HG03521 (cell line): ENCODE data around the gene DYRK3.
A peak's percentile ranks its signal among the peaks of the same experiment; 100 is the strongest.
"Not testable (repeated sequence)": the region's sequence is repeated elsewhere in the genome, so short reads cannot be mapped to it uniquely, and the experiment has no call there.

Experiments used
- ATAC-seq: cut with Tn5 transposase; IDR thresholded peaks from one replicate; pipeline ENCODE4 v1.9.1; 2021; ENCODE audit warnings: mild to moderate bottlenecking, moderate library complexity; ENCODE audit not compliant: unreplicated experiment

DYRK3 gene

DNA sequence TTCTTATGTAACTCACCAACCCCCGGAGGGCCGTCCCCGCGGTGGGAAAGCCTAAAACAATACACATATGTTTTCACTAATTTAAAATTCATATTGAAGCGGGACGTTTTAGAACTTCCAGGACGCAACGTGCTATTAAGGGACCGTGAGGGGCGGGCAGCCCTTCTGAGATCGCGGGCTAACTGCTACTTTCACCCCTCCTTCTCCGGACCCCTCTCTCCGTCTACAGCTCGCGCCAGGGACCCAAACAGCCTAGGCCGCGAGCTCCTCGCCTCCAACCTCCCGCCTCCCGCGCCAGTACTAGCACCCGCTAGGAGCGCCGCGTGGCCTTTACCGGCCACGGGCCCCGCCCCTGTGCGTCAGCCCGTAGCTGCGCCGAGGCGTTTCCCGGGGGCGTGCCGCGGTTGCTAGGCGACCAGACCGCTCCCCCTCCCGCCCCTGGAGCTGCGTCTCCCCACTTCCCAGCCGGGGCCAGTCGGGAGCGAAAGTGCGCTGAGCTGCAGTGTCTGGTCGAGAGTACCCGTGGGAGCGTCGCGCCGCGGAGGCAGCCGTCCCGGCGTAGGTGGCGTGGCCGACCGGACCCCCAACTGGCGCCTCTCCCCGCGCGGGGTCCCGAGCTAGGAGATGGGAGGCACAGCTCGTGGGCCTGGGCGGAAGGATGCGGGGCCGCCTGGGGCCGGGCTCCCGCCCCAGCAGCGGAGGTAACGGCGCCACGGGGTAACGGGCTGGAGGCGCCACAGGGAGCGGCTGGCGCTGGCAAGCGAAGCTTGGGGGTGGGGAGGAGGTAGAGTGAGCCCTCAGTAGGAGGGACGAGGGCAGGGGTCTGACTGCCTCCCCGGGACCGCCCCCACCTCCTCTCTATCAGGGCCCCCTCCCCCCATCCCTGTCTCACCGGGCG lies at the start of gene DYRK3:
Gene DYRK3, plus strand, starts transcription at position 457 of the 898 bp plus-strand sequence. Its CDS starts 168 bp downstream, at position 625.
- ATAC-seq, result peak; percentile 92

DNA sequence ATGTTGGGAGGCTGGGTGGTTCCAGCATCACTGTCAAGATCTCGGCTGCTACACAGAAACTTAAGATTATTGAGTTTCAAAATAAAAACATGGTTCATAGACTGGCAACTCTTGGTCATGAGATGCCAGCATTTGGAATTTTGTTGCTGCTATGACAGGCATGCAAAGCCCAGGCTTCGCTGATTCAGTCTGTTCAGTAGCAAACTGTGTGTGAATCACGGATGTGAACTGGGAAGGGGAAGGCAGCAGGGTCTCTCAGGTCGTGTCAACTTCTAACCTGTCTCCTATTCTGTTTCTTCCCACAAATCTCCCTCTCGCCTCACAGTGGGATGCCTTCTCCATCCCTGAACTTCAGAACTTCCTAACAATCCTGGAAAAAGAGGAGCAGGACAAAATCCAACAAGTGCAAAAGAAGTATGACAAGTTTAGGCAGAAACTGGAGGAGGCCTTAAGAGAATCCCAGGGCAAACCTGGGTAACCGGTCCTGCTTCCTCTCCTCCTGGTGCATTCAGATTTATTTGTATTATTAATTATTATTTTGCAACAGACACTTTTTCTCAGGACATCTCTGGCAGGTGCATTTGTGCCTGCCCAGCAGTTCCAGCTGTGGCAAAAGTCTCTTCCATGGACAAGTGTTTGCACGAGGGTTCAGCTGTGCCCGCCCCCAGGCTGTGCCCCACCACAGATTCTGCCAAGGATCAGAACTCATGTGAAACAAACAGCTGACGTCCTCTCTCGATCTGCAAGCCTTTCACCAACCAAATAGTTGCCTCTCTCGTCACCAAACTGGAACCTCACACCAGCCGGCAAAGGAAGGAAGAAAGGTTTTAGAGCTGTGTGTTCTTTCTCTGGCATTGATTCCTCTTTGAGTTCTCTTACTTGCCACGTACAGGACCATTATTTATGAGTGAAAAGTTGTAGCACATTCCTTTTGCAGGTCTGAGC lies 48.6 kb upstream of the DYRK3 start:
- no peak for ATAC-seq

DNA sequence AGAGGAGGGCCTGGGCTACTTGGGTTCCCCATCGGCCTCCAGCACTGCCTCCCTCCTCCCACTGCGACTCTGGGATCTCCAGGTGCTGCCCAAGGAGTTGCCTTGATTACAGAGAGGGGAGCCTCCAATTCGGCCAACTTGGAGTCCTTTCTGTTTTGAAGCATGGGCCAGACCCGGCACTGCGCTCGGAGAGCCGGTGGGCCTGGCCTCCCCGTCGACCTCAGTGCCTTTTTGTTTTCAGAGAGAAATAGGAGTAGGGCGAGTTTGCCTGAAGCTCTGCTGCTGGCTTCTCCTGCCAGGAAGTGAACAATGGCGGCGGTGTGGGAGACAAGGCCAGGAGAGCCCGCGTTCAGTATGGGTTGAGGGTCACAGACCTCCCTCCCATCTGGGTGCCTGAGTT lies 47.4 kb upstream of the DYRK3 start:
- no peak for ATAC-seq

DNA sequence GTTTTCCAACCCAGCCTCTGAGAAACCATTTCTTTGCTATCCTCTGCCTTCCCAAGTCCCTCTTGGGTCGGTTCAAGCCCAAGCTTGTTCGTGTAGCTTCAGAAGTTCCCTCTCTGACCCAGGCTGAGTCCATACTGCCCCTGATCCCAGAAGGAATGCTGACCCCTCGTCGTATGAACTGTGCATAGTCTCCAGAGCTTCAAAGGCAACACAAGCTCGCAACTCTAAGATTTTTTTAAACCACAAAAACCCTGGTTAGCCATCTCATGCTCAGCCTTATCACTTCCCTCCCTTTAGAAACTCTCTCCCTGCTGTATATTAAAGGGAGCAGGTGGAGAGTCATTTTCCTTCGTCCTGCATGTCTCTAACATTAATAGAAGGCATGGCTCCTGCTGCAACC lies 46.8 kb upstream of the DYRK3 start:
- ATAC-seq, result no peak

DNA sequence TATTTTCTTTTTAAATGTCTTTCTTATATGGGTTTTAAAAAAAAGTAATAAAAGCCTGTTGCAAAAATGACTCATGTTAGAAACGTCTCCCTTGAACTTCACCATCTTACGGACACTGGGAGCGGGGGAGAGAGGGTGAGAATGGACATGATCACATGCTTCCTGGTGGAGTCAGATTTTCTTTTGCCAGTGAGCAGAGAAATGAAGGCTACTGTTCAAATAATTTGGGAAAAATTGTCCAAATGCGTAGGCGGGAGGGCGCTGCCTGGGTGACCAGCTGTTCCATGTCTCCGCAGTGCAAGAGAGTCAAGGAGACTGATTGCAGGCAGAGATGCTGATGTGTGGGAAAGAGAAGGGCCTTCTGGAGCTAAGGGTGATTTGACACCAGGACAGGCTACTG lies 46.1 kb upstream of the DYRK3 start:
- ATAC-seq, result no peak

DNA sequence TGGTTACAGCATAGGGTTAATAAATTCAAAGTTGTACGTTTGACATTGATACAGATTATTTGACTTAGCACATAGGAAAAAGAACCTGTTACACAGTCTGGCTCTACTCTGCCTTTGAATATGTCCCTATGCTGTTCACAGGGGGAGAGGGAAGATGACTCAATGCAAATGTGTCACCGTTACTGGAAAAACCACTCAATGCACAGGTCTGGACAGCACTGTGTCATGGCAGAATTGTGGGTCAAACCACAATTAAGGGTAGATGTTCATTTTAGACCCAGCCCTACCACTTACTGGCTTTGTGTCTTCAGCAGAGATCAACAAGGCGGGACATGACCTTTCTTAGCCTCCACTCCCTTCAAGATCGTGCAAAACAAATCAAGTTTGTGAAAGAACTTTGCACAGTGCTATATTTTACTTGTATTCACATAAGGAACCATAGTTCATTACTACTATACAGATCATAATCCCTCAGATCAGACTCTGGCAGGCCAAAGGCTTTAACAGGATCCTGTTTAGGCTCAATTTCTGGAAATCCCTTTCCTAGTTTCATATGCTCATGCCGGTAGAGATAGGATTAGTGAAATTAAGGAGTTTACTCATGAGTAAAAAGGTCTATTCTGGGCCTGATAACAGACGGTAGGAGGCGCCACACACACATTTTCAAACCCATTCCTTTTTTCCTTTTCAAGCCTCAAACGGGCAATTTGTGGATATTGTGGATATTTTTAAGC lies 45.1 kb upstream of the DYRK3 start:
- no peak for ATAC-seq

DNA sequence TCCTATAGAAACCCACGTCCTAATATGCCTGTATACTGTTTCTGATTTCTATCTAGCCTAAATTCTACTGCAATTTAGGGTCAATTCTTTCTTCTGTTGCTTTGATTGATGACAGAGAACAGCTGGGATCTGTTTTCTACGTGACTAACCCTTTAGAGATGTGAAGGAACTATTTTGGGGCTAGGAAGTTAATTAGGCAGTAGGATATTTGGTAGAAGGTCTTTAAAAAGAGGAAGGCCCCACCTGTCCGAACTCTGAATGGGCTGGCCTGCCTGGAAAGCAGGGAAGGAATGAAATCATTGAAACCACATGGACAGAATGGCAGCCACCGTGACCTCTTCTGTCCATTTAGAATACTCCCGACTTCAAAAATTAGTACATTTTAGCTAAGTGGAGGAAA lies 44.1 kb upstream of the DYRK3 start:
- no peak for ATAC-seq

DNA sequence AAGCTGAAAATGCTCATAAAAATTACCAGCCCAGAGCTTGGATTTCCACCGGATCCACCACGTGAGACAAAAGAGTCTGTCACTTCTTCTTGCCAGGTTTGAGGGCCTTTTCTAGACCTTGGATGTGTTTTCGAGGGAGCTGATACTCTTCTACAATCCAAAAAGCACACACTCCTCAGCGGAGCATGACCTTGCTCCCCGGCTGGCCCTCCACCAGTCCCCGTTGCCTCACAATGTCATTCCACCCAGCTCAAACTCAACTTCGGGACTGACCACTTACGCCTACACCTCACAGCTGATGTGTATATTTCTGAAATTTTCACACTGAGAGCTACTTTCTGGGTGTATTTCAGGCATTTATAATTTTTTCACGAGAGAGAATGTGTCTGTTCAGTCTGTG lies 43.6 kb upstream of the DYRK3 start:
- no peak for ATAC-seq

DNA sequence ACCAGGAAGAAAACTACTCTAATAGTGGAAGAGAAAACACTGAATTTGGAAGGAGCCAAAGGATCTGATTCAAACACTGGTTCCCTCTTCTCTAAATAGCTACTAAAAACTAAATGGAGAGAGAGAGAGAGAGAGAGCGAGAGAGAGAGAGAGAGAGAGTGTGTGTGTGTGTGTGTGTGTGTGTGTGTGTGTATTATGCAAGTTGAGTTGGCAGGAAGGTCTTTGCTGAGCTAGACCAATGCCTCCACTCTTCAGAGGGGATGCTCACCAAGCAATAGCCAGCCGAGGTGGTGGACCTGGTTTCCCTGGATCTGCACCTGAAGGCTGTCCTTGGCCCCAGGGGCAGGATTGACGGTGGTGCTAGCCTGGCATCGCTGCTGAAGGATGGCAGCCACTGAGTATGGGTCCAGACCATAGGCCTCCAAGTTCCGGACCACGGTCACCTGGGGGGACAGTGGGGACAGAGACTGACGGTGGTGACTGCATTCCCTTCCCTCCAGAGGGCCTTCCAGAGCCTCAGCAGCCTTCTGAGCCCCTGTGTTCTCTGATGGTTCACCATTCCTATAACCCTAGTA lies 41.9 kb upstream of the DYRK3 start:
- no peak for ATAC-seq

DNA sequence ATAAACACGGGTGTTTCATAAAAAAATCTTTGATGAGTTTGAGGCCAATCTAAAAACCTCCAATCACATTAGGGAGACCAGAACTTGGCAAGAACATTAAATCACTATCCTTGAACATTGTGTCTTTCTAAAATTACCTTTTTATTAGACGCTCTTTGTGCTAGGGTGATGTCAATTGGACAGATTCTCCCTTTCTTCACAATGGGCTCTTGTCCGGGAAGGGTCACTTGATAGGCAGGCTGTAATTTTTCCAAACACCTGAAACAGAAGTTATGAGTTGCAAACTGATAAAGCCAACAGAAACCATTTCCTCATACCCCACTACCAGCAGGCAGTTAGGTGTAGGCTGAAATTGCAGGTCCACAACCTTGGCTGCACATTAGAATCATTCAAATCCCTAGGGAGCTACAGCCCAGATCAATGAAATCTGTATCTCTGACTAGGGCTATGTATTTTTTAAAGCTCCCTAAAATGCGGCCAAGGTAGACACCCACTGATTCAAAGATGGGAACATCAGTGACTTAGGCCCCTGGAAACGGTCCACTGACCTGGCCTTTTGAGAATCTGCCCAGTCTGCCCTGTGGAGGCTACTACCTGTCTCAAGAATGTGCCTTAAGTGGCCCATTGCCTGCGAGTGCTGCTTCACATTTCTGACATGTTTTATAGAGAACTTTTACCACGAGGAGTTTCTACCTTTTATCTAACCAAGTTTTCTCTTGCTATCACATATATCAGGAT lies 39.6 kb upstream of the DYRK3 start:
- ATAC-seq, result no peak

DNA sequence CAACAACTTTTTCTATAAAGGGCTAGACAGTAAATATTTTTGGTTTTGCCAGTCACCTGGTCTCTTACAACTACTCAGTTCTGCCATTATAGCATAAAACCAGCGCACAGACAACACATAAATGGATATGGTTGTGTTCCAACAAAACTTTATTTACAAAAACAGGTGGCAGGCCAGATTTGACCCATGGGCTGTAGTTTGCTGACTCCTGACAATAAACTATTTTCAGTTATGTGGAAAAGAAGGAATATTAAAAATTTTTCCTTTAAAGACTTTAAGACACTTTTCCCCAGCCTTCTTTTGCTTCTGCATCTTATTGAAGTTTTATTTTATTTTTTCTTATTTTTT lies 39.0 kb upstream of the DYRK3 start:
- ATAC-seq, result no peak

DNA sequence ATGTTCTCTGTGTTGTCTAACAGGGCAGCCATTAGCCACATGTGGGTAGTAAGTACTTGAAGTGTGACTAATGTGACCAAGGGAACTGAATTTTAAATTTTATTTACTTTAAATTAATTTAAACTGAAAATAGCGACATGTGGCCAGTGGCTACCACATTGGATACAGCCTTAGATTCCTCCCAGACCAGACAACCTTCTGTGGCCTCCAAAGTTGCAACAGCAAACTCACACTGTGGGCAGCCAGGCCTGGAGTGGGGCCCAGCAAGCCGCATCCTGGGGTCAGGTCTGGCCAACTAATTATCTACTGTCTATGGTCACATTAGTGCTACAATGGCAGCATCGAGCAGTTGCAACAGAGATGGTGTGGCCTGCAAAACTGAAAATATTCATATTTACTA lies 34.8 kb upstream of the DYRK3 start:
- no peak for ATAC-seq

DNA sequence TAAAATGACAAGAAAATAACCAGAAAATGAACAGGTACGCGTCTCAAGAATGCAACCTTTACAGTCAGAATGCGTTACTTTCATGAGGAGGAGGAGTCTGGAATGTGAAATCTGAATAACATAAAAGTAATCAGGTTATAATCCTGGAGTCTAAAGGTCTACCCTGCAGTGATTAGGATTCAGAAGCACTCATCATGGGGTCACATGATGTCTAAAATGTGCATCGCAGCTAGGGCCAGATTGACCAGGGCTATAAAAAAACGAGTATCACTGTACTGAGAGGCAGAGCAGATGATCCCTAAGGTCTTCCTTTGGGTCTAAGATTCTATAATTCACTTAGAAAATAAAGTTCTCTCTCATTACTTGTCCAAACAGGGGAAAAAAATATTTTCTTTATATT lies 30.5 kb upstream of the DYRK3 start:
- ATAC-seq, result no peak

DNA sequence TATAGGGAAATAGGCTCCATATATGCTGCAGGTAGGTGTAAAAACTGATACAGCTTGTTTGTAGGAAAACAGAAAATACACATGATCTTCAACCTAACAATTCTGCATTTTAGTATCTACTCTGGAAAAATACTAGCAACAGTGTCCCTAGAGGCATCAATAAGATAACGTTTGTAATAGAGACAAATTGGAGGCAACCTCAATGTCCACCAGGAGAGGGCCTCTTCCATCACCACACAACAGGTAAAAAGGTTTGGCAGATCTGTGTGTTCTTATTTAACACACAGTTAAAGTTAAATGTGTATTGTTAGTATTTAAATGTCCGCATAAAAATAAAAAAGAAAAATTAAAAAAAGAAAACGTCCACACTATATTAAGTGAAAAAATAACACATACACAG lies 28.5 kb upstream of the DYRK3 start:
- no peak for ATAC-seq

DNA sequence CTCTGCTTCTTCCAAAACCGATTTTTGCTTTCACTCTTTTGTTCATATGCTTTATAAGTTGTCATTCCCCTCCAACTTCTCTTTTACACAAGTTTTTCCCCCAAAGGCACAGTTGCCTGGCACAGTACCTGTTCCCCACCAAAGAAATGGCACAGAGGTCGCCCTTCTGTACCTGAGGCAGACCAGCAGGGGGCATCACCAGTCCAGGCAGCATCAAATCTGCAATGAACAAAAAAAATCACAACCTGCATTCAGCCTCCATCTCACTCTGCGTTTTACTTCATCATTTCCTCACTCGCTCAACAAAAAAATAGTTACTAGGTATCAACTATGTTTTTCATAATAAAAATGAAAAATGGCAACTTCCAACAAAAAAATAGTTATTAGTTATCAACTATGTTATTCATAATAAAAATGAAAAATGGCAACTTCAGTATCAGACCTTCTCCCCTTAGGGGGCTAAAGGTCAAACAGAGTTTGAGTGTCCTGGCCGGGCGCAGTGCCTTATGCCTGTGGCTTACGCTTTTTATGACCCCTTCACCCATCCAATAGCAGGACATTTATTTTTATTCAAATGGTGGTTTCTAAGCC lies 27.1 kb upstream of the DYRK3 start:
- ATAC-seq, result no peak

DNA sequence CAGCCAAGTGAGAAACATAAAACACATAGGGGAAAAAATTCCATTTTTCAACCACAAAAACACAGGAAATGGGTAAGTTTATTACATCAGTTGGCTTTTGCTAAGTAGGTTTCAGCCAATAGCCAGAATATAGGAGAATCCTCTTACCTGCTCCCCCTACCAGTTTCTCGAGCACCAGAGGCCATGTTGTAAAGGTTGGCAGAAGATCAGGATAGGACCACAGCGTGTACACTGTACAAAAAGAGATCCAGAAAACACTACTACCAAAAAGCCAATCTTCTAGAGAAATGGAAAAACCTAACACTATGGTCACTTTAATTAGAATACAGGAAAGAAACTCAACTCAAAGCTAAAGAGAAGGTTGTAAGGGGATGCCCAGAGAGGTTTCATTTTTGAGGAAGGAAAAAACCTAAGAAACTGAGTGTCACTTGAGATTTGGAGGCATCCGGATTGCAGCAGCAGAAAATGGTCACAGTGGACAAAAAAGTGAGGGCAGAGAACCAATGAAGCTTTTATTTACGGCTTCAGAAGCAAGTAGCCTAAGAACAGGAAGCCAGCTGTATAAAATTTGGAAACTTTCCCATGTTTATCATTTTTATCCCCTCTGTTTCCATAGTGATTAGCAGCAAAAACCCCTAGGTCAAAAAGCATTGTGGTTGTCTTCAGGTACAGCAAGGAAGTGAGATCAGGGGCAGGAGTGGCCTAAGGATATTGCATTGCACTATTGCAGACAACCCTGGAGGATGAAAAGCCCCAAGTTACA lies 25.9 kb upstream of the DYRK3 start:
- ATAC-seq, result no peak

DNA sequence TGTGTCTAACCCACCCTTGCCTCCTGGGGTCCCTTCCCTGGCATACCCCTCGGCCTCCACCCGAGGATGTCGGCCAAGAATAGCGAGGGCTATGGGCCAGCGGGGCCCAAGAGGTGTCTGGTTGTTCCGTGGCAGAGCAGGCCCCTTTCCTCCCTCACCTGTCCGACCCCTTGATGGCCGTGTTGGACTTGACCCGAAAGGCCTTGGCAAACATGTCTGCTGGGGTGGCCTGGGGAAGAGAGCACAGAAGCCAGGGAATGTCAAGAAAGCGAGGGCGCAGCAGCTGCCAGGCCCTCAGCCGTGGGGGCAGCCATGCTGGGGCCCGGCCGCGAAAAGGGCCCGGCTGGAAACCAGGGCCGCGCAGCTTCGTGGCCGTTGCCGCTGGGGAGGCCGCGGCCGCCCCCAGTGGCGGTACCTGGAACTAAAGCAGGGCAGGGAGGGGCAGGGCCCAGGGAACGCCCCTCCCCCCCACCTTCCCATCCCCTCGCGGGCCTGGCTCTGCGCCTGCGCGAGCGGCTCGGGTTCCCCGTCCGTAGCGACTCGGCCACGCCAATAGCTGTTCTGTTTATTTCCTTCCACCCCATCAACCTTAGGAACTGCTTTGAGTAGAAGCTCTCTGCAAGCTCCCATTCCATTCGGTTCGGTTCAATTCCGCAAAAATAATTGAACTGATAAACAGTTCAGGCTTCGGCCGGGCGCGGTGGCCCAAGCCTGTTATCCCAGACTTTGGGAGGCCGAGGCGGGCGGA lies 23.0 kb upstream of the DYRK3 start, which contains the start of gene EIF2D:
Gene EIF2D, minus strand, starts transcription at position 337 of the 748 bp plus-strand sequence. Its CDS starts 123 bp downstream, at position 214.
- peak; percentile 97 for ATAC-seq

DNA sequence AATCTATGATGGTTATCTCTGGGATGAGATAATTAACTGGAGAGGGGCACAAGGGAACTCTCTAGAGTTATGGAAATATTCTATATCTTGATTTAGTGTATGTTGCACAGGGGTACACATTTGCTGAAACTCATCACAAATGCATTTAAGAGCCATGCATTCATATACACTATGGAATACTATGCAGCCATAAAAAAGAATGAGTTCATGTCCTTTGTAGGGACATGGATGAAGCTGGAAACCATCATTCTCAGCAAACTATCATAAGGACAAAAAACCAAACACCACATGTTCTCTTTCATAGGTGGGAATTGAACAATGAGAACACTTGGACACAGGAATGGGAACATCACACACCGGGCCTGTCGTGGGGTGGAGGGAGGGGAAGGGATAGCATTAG lies 8.9 kb upstream of the DYRK3 start:
- ATAC-seq, result not testable (repeated sequence)
